ENCODE results near the gene PGA4.

Gene PGA4

DNA sequence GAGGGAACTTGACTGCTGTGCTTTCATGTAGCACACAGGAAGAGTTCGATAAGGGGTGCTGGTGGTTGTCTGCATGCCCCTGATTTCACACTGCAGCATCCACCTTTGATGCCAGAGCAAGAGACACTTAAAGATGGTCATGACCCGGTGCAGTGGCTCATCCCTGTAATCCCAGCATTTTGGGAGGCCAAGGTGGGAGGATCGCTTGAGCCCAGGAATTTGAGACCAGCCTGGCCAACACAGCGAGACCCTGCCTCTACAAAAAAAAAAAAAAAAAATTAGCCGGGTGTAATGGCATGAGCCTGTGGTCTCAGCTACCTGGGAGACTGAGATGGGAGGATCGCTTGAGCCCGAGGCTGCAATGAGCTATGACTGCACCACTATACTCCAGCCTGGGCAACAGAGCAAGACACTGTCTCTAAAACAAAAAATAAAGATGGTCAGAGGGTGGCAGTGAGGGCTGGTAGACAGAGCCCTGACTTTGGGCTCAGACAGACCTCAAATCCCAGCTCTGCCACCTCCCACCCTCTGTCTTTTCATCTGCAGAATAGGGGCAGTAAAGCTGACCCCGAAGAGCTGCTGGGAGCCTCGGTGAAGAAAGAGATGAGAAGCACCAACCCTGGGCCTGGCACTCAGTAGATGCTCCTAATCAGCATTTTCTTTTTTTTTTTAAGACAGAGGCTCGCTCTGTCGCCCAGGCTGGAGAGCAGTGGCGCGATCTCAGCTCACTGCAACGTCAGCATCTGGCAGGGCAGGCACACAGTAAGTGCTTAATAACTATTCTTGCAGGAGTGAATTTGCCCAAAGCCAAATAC lies 55.2 kb downstream of the PGA4 start:
- in situ Hi-C loops (cut with HindIII; ENCODE audit: low sequenced_read_pairs): no loop called here
- TF ChIP-seq, protein P1, sequence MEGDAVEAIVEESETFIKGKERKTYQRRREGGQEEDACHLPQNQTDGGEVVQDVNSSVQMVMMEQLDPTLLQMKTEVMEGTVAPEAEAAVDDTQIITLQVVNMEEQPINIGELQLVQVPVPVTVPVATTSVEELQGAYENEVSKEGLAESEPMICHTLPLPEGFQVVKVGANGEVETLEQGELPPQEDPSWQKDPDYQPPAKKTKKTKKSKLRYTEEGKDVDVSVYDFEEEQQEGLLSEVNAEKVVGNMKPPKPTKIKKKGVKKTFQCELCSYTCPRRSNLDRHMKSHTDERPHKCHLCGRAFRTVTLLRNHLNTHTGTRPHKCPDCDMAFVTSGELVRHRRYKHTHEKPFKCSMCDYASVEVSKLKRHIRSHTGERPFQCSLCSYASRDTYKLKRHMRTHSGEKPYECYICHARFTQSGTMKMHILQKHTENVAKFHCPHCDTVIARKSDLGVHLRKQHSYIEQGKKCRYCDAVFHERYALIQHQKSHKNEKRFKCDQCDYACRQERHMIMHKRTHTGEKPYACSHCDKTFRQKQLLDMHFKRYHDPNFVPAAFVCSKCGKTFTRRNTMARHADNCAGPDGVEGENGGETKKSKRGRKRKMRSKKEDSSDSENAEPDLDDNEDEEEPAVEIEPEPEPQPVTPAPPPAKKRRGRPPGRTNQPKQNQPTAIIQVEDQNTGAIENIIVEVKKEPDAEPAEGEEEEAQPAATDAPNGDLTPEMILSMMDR (IDR thresholded peaks at IDR 0.05; ENCODE audit: low read depth, low read length, missing control alignments): no peak
- H3K4me3 ChIP-seq (ENCODE audit: low read depth, low read length): no peak overlapping the region
- DNase-seq (ENCODE audit: low read depth): no peak

DNA sequence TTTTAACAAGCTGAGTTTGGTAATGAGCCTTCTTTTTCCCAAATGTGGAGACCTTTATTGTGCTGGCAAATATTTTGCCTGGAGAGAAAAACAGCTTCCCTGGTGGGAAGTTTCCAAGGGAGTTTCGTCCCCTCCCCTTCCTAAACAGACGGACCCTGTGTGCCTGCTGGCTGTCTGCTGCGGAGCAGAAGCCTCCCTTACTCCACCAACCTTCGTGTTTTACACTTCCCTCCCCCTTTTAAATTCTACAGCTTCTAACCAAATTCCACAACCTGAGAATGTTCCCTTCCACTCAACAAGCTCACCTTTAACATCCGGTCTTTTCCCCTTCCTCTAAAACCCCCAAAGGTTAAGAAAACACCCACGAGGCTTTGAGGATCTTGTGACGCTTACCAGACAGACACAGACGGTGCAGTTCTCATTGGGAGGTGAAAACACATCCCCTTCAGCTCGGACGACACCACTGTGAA lies 55.9 kb downstream of the PGA4 start:
- TF ChIP-seq, protein P1 (IDR thresholded peaks at IDR 0.05; ENCODE audit: low read depth, low read length, missing control alignments): no peak
- no peak for DNase-seq (ENCODE audit: low read depth)
- H3K4me3 ChIP-seq (ENCODE audit: low read depth, low read length): no peak overlapping the region
- in situ Hi-C loops (cut with HindIII; ENCODE audit: low sequenced_read_pairs): no loop called here

- H3K4me3 ChIP-seq (ENCODE audit: low read depth, low read length): no peak overlapping the region
- TF ChIP-seq, protein P1 (IDR thresholded peaks at IDR 0.05; ENCODE audit: low read depth, low read length, missing control alignments): no peak
- in situ Hi-C loops (cut with HindIII; ENCODE audit: low sequenced_read_pairs): no loop called here
- peak; percentile 57 for DNase-seq (ENCODE audit: low read depth)
These were observed 58.0 kb downstream of the PGA4 start for GRCh38 chr11:61279934-61280659.

DNA sequence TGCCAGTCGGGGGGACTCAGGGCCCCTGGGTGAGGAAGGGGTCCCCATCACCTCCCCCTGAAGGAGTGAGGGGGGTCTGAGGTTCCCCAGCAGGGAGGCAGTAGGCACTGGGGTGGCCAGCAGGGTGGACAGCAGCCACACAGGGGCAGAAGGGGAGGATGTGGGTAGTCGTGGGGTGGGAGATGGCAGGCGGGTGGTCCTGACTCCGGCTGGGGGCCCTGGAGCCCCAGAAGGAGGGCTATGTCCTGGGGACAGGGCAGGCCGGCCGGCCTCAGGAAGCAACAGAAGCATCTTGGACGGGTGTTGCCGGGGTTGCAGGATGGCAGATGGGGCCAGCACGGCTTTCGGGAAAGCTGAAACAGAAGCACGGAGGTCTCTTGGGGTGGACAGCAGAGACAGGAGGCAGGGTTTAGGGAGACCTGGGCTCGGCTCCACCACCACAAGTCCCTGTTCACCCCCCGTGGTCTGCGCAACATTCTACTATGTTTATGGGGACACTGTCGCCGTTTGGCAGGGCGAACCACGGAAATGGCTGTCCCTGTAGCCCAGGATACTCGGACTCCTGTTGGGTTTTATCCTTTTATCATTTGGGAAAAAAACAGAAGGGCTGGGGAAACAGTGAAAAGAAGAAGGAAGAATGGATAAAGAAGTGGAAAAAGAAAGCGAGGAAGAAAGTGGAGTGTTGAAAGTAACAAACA lies 58.9 kb downstream of the PGA4 start:
- DNase-seq (ENCODE audit: low read depth): no peak
- TF ChIP-seq, protein P1 (IDR thresholded peaks at IDR 0.05; ENCODE audit: low read depth, low read length, missing control alignments): no peak
- H3K4me3 ChIP-seq (ENCODE audit: low read depth, low read length): no peak overlapping the region
- in situ Hi-C loops (cut with HindIII; ENCODE audit: low sequenced_read_pairs): no loop called here
